GM12892 (cell line): Measurements from ENCODE around the gene HIVEP3.

Experiments
- POLR2A ChIP-seq: IDR thresholded peaks from 2 replicates; pipeline ENCODE4 v1.6.1; 2011; ENCODE audit warnings: low read depth, low read length, control low read depth
- POLR2AphosphoS5 ChIP-seq: IDR thresholded peaks from 2 replicates; pipeline ENCODE4 v1.6.1; 2011; ENCODE audit warnings: low read depth, low read length, control low read depth

- TF ChIP-seq POLR2AphosphoS5 (no peak), POLR2A (no peak)
Observed at GRCh38 chr1:41486053-41486370, 432.7 kb downstream of the HIVEP3 start.
